ENCODE measurements around the gene CDK16.

GRCh38 chrX:47172549-47172948, 45.9 kb upstream of the CDK16 start:
- no peak for TF ChIP-seq CTCF (conservative IDR thresholded peaks at IDR 0.05; ENCODE audit: low read depth, low read length)
- TF ChIP-seq POLR2A (IDR thresholded peaks at IDR 0.05; ENCODE audit: low read depth, low read length) = no peak
- no peak for TF ChIP-seq MXI1 (IDR thresholded peaks at IDR 0.05; ENCODE audit: borderline replicate concordance, low read depth, low read length)
- TF ChIP-seq USF2 (IDR thresholded peaks at IDR 0.05; ENCODE audit: low read depth, low read length) = no peak
- TF ChIP-seq SMC3 (IDR thresholded peaks at IDR 0.05; ENCODE audit: low read depth, low read length) = no peak
